ENCODE results near the gene PTPRD.

PTPRD gene

GRCh38 chr9:9231946-9232345 is 1380.9 kb downstream of the PTPRD start:
- DNase-seq, result no peak

DNA sequence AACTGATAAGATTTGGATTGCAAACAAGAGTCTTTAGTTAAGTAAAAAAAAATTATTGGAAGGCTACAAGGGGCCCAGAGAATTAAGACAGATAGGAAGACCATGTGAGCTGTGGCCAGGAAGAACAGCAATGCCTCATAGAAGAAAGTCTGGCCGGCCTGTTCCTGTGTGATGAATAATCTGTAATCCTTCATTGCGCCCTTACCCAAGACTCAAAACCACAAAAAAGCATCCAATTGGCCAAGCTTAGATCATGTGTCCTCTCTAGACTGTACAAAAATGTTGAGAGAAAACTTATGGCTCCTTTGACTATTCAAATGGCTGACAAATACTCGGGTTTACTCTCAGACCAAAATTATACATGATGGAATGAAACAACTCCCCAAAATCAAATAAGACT is 1383.5 kb downstream of the PTPRD start:
- DNase-seq, result no peak

GRCh38 chr9:9223175-9223574 is 1389.6 kb downstream of the PTPRD start:
- no peak for DNase-seq

GRCh38 chr9:9222730-9223129 is 1390.1 kb downstream of the PTPRD start:
- no peak for DNase-seq

DNA sequence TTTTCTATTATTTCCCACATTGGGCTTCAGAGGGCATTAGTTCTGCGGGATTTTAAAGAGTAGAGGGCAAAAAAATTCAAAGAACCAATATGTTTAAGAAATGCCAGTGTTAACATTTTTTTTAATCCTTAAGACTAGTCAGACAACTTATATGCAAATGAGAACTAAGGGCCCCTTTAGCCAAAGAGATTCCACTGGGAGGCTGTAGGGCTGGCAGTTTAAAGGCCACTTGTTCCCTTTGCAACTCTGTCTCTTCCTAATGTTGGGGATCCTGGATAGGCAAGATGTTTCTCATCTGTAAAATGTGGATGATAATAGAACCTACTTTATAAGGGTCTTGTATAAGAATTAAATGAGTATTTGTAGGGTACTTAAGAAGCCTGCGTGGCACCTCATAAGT is 1395.9 kb downstream of the PTPRD start:
- DNase-seq, result no peak

GRCh38 chr9:9215050-9215449 is 1397.8 kb downstream of the PTPRD start:
- no peak for DNase-seq

- no peak for DNase-seq
Observed at GRCh38 chr9:9214066-9214465, 1398.7 kb downstream of the PTPRD start.

DNA sequence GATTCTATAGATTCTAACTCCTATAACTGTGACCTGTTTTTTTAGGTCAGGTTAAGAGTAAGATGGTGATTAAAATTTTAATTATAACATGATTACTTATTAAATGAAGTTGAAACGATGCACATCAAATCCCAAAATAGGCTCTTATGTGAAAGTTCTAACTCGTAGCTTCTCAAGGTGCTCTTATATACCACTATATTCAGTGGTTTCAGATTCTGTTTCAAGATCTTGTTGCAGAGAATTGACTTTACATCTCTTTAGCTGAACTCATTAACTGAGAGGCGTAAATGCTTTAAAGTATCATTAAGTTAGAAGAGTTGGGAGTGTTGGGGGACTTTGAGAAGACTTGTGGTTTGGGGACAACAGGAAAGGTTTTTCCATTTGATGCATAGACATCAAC is 1399.8 kb downstream of the PTPRD start:
- no peak for DNase-seq

DNA sequence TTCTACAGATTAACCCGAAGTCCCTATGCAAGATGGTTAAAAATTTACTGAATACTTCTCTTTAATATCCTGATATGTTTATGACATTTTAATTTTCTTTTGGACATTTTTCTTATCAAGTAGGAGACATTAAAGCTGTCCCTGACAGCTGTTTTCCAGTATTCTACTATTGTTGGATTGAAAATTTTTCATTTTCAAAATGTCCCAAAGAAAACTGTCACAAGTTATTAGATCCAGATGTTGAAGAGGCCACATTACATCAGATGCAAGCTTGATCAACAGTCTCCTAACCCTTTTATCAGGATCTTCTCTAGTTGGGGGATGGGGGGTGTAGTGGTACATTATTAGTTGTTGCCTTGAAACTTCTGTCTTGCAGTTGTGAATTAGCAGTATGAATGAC is 1410.5 kb downstream of the PTPRD start:
- no peak for DNase-seq

DNA sequence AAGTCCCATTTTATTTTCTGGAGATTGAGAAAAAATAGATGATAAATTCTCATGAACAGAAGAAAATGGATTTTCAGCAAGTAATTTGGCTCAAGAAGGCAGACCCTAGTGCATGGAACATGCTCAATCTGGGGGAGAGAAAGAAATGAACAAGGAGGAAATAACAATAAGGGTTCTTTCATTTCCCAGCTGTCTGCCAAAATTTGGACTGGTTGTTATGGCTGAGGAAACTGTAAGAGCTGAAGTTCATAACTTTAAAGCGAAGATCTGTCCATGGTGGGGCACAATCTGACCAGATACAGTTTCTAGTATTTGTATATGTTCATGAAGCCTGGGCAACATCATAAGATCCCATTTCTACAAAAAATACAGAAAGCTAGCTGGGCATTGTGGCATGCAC is 1426.7 kb downstream of the PTPRD start:
- DNase-seq, result no peak

GRCh38 chr9:9182431-9182830 is 1430.4 kb downstream of the PTPRD start:
- no peak for DNase-seq

GRCh38 chr9:9177081-9177480 is 1435.7 kb downstream of the PTPRD start:
- no peak for DNase-seq

- DNase-seq, result no peak
Observed at GRCh38 chr9:9174358-9174757, 1438.4 kb downstream of the PTPRD start.

- no peak for DNase-seq
Observed at GRCh38 chr9:9173264-9173663, 1439.5 kb downstream of the PTPRD start.

DNA sequence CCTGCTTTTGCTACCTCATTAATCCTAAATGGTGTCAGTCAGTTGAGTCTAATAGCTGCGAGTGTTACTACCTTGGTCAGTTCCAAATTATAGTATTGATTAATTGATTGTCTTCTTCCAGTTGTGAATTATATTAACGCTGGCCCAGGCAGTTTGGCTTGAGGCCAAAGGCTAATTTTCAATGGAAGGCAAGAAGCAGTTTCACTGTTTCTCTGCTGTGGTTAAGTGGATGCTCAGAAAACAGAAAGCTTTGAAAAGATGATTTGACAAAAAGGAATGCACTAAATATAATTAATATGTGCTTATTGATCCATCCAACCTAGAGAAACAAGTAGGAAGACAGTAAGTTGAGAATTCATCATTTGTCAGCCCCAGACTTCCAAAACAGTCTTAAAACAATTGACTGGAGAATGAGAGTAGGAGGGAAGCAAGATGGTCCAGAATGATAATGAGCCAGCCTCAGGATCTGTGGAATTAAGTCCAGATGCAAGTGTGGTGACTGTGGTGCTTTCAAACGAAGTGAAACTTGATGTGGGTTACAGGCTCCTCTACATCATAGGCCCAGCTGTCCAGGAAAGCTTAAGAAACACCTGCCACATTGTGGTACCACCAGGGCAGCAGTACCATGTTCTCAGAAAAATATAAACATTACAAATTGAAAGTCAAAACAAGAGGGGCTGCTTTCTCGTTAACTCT is 1442.2 kb downstream of the PTPRD start:
- DNase-seq, result peak; percentile 61

- DNase-seq, result peak; percentile 80
Observed at GRCh38 chr9:9142001-9142400, 1470.8 kb downstream of the PTPRD start.

DNA sequence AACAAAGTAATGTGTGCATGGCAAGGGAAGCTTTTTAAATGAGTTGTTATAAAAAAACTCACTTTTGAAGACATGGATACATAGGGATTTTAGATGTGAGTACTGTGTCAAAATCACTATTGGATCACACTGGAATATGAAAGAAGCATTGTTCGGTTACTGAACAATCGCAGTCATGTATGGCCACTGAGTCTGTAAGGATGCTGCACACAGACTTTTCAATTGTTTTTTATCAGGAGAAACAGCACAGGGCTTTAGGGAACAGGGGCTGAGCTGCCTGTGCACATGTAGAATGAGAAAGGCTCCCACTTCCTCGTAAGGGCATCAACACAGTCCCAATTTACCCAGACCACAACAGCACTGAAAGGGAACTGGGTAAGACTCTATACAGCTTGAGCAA is 1479.3 kb downstream of the PTPRD start:
- no peak for DNase-seq

GRCh38 chr9:9124616-9125015 is 1488.2 kb downstream of the PTPRD start:
- DNase-seq, result no peak

GRCh38 chr9:9122230-9122875 is 1490.4 kb downstream of the PTPRD start:
- no peak for DNase-seq

GRCh38 chr9:9117866-9118265 is 1494.9 kb downstream of the PTPRD start:
- peak; percentile 38 for DNase-seq

GRCh38 chr9:9112001-9112720 is 1500.6 kb downstream of the PTPRD start:
- no peak for DNase-seq

DNA sequence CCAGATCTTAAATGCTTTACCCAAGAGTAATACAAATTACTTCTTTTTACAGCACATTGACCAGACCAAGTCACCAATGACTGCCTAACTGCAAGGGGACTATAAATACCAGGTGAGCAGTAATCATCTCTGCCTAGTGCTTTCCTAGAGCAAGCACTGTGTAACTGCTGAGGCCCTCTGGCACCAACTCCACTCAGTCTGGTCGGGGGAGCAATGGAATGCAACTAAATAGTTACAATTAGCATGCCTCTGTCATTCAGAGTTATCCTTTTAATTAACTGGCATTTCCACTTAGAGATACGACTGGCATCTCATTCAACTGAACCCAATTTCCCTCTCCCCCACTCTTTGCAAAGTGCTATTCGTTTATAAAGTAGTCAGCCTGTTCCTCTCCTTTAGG is 1504.2 kb downstream of the PTPRD start:
- DNase-seq, result no peak

GRCh38 chr9:9102295-9102694 is 1510.5 kb downstream of the PTPRD start:
- DNase-seq, result no peak

- DNase-seq, result peak; percentile 51
Observed at GRCh38 chr9:9100070-9100469, 1512.7 kb downstream of the PTPRD start.

Data from NCI-H2171 treated with DMSO at 0.1 percent for 48 hours (cell line).